Fibroblast of skin of abdomen (primary cell): ENCODE data around the gene IGSF8.
"Not testable (repeated sequence)": the region's sequence is repeated elsewhere in the genome, so short reads cannot be mapped to it uniquely, and the experiment has no call there.

Experiments used
- DNase-seq: peaks from one replicate; pipeline ENCODE4 v3.0.0-alpha.2; 2013

Gene IGSF8

GRCh38 chr1:160127381-160127780, 29.0 kb upstream of the IGSF8 start:
- no peak for DNase-seq

GRCh38 chr1:160126342-160126741, 27.9 kb upstream of the IGSF8 start:
- not testable (repeated sequence) for DNase-seq

GRCh38 chr1:160125746-160126145, 27.3 kb upstream of the IGSF8 start:
- no peak for DNase-seq

DNA sequence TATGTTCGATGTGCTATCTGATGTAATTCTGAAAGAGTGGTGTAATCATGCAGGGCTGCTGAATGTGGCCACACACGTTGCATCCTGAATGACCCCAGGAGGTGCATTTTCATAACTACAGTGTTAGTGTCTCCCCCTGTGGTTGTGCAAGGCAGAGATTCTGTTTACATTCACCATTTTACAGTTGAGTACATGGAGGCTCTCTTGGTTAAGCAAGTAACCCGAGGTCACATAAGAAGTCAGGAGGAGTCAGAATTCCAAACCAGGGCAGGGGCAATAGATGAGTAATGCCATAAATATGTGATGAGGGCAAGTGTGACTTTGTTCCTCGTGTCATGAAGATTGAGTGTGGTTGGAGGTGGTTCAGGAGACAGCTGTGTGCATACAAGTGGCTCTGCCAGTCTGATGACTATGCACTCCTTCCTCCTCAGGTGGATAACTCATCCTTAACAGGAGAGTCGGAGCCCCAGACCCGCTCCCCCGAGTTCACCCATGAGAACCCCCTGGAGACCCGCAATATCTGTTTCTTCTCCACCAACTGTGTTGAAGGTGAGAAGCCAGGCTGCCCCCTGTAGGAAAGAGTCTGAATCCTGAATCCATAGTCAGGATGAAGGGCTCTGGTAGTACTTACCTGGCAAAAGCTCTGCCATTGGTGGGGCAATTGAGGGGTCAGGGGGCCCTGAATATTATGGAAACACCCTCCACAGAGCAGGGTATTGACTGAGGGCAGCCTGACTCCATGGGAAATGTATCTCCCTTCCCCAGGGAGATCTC, 26.5 kb upstream of the IGSF8 start:
- DNase-seq: peak; percentile 74

DNA sequence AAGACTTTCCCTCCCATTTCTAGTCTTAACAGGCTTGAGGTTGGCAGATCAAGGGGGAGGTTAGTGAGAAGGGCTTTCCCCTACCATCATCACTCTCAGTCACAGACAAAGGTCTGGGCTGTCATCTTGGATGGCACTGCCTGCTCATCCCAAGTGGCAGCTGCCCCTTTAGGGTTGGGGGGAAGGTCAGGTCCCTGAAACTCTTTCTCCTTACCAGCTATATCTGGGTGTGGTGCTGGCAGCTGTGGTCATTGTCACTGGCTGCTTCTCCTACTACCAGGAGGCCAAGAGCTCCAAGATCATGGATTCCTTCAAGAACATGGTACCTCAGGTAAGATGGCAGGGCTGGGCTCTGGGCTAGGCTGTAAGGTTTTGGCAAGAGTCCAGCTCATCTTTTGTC, 25.3 kb upstream of the IGSF8 start:
- DNase-seq: no peak

GRCh38 chr1:160122978-160123495, 24.6 kb upstream of the IGSF8 start:
- no peak for DNase-seq

DNA sequence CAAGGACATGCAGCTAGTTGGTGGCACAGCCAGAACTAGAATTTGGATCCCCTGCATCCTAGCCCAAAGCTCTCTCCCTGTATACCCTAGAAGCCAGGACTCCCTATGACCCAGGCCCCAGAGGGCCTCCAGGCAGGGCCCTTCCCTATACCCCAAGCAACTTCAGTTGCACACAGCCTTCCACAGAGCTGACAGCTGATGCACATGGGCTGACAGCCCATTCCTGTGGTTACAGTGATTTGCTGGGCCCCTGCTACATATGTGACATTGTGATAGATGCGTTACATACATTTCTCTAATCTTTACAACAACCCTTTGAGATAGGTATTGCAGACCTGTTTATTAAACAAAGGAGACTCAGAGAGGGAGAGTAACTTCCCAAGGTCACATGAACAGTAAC, 23.0 kb upstream of the IGSF8 start:
- peak; percentile 28 for DNase-seq

DNA sequence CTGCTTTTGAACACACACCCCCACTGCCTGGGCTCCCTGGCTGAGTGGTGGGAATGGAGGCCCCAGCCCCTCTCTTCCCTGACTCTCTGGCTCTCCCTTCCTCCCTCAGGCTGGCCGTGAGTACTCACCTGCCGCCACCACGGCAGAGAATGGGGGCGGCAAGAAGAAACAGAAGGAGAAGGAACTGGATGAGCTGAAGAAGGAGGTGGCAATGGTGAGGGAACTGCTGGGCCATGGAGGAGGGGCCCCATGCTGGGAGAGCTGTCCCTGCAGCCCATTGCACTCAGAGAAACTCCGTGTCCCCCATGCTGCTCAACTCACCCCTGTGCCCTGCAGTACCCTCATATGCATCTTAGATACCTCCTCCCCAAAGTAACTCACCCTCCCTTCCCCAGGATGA, 22.4 kb upstream of the IGSF8 start:
- DNase-seq: no peak

- DNase-seq: no peak
These were observed 20.5 kb upstream of the IGSF8 start for GRCh38 chr1:160118928-160119327.

GRCh38 chr1:160117709-160118183, 19.3 kb upstream of the IGSF8 start:
- DNase-seq: peak; percentile 49

DNA sequence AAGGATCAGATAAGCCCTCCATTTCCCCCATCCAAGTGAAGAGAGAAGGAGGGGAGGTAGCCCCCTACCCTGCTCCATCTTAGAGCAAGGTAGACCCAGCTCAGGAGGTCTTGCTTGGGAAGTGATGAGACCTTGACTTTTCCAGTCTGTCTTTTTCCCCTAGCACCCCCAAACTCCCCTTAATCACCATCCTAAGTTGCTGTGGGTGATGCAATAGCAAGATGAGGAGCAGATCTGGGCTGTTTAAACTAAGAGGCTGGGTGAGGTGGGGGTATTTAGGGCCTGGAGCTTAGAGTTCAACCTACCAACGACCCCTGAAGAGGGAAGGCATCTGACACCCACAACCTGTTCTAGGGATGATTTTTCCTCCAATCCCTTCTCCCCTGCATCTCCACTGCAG, 18.9 kb upstream of the IGSF8 start:
- no peak for DNase-seq

- DNase-seq: peak; percentile 40
These were observed 18.1 kb upstream of the IGSF8 start for GRCh38 chr1:160116283-160117147.

DNA sequence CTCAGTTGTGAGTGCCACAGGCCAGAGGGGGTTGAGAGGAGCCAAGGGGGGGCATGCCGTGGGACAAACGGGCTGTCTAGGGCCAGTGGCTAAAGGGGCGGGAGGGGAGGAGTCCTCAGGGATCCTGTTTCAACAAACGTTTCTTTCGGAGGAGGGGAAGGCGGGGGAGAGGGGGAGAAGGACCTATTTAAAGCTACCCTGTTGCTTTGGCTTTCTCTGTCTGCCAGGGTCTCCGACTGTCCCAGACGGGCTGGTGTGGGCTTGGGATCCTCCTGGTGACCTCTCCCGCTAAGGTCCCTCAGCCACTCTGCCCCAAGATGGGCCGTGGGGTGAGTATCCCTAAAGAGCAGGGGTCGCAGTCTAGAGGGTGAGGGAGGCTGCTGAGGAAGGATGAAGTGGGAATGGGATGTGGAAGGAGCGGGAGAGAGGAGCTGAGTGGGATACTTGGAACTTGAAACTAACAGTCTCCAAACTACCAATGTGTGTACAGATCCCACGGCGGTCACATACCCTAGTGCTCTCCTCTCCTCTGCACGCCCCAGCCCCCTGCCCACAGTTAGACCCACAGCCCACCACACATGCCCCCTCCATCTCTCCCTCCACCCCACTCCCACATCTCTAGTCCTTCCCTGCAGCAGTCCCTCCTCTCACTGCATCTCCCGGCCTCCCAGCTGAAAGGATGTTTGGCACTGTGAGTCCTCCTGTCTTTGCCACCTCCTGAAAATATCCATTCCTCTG, 17.3 kb upstream of the IGSF8 start, which contains the start of gene ATP1A2:
ATP1A2 (plus strand) TSS at position 215 of the 738 bp plus-strand sequence; CDS start at position 318, 103 bp downstream.
- DNase-seq: no peak

DNA sequence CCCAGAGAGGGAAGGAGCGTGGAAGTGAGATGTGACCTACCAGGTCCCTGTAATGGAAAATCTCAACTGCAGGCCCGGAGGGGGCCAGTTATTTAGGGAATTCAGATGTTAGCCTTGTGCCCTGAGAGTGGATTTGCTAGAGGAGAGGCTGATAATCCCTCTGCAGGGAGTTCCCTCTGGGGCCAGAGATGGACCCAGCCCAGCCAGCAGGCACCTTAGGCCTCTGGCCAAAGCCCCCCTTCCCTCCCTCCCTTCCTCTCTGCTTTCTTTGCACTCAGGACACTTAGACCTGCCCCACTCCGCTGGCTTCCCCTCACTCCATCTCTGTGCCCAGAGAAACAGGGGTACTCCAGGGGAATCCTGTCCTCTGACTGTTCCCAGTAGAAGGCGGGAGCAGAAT, 15.7 kb upstream of the IGSF8 start:
- DNase-seq: no peak

DNA sequence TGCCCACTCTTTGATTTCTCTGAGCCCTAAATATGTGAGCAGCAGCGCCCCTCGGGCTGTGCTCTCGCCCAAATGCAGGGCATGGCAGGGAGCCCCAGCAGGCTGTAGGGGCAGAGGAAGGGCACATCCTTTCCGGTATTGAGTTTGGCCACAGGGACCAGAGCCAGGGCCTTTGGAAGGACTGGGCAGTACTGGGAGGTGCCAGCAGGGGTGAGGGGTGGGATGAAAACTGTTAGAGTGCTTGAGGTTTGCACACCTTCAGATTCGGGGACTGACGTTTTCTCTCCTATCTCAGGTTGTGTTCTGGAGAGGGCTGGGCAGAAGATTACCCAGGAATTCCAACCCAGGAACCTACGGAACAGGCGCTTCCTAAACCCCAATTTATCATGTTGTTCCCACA, 15.0 kb upstream of the IGSF8 start:
- no peak for DNase-seq

GRCh38 chr1:160112357-160112756, 13.9 kb upstream of the IGSF8 start:
- DNase-seq: no peak

DNA sequence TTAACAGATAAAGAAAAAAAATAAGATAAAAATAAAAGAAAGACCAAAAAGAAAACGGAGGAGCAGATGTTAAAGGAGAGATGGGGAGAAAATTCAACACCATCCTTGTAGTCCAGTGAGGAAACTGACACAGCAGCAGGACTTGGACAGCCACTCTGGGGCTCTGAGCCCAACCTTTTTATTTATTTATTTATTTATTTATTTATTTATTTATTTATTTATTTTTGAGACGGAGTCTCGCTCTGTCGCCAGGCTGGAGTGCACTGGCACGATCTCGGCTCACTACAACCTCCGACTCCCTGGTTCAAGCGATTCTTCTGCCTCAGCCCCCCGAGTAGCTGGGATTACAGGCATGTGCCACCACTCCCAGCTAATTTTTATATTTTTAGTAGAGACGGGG, 13.0 kb upstream of the IGSF8 start:
- DNase-seq: not testable (repeated sequence)

DNA sequence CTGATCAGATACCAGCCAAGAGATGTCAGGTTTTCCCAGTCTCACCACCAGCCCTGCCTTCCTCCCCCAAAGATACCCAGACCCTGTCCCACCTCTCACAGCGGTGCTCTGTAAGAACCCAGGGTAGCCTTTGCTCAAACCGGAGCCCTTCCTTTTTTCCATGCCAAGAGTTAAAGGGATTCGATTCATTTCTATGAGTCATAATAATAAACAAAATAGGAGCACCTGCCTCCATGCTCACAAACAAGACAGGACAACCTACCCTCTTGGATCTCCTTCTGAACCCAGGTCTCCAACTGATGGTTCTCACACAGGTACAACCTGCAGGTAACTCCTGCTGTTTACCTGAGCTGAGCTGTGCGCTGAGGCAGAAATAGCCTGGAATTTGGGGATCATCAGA, 11.3 kb upstream of the IGSF8 start:
- no peak for DNase-seq

GRCh38 chr1:160108888-160109662, 10.7 kb upstream of the IGSF8 start:
- peak; percentile 40 for DNase-seq

DNA sequence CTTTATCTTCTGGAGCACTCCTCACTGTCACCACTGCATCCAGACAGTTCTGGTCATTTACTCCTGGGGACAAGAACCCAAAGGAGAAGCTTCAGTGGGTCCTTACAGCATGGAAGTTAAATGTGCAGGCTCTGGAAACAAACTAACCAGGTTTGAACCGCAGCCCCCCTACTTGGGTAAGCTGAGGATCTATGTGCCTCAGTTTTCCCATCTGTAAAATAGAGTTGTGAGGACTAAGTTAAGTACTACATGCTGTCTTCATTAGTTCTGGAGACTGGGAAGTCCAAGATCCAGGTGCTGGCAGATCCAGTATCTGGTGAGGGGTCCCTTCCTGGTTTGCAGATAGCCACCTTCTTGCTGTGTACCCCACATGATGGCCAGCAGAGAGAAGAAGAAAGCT, 9.1 kb upstream of the IGSF8 start:
- DNase-seq: no peak

GRCh38 chr1:160105155-160105554, 6.7 kb upstream of the IGSF8 start:
- no peak for DNase-seq

DNA sequence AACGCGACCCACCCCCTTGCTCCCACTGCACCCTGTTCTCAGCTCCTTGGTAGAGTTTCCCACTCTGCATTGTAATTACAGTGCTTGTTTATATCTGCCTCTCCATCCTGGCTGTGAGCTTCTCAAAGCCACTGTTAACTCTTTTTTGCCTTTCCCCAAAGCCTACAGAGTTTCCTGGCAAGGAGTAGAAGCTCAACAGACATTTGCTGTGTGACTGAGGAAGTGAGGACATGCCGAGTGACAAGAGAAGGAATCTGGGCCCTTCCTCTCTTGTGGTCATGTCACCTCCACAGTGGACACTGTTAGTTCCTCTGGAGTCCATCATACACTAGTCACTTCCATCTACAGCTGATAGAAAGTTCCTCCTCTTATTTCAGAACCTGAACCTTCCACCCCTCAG, 6.1 kb upstream of the IGSF8 start:
- DNase-seq: no peak
